HS-5 (cell line): ENCODE results near the gene AMFR.

ENCODE experiments used
- DNase-seq: peaks from one replicate; pipeline ENCODE4 v3.0.0-alpha.2; 2012; ENCODE audit warnings: low read depth

AMFR gene

GRCh38 chr16:56425439-56425832 is at the start of gene AMFR:
AMFR (minus strand) TSS chr16:56425545; CDS start chr16:56425327, 218 bp downstream.
- no peak for DNase-seq

- DNase-seq = no peak
Observed at GRCh38 chr16:56470666-56471065, 45.3 kb upstream of the AMFR start.

- no peak for DNase-seq
Observed at GRCh38 chr16:56470232-56470631, 44.9 kb upstream of the AMFR start.

- DNase-seq = no peak
Observed at GRCh38 chr16:56469748-56470147, 44.4 kb upstream of the AMFR start.

GRCh38 chr16:56468800-56469199 is 43.5 kb upstream of the AMFR start:
- no peak for DNase-seq

GRCh38 chr16:56466344-56466743 is 41.0 kb upstream of the AMFR start:
- no peak for DNase-seq

GRCh38 chr16:56463153-56463552 is 37.8 kb upstream of the AMFR start:
- DNase-seq = no peak

GRCh38 chr16:56462064-56462796 is 36.9 kb upstream of the AMFR start:
- no peak for DNase-seq

GRCh38 chr16:56460101-56460500 is 34.8 kb upstream of the AMFR start:
- no peak for DNase-seq

GRCh38 chr16:56457927-56458470 is 32.7 kb upstream of the AMFR start:
- DNase-seq = no peak

- DNase-seq = peak; percentile 14
Observed at GRCh38 chr16:56451753-56452689, 26.7 kb upstream of the AMFR start.

- peak; percentile 89 for DNase-seq
Observed at GRCh38 chr16:56450986-56451752, 25.8 kb upstream of the AMFR start, which contains the start of the genes NUDT21 and OGFOD1. NUDT21 (minus strand) TSS chr16:56451332; CDS start chr16:56451202, 130 bp downstream. OGFOD1 (plus strand) TSS chr16:56451554; CDS start chr16:56451613, 59 bp downstream.

- peak; percentile 16 for DNase-seq
Observed at GRCh38 chr16:56450275-56450985, 25.1 kb upstream of the AMFR start.

GRCh38 chr16:56448005-56448404 is 22.7 kb upstream of the AMFR start:
- DNase-seq = no peak

GRCh38 chr16:56447286-56447685 is 21.9 kb upstream of the AMFR start:
- DNase-seq = no peak

- DNase-seq = no peak
Observed at GRCh38 chr16:56438038-56438437, 12.7 kb upstream of the AMFR start.

- DNase-seq = no peak
Observed at GRCh38 chr16:56436258-56436657, 10.9 kb upstream of the AMFR start.

- no peak for DNase-seq
Observed at GRCh38 chr16:56428091-56428490, 2.7 kb upstream of the AMFR start.

GRCh38 chr16:56426585-56426984 is 1.2 kb upstream of the AMFR start:
- no peak for DNase-seq

- no peak for DNase-seq
Observed at GRCh38 chr16:56424791-56425438, 430 bp downstream of the AMFR start.

GRCh38 chr16:56424404-56424764 is 961 bp downstream of the AMFR start:
- no peak for DNase-seq
